Measurements from ENCODE around the gene TBX21.

Gene TBX21

DNA sequence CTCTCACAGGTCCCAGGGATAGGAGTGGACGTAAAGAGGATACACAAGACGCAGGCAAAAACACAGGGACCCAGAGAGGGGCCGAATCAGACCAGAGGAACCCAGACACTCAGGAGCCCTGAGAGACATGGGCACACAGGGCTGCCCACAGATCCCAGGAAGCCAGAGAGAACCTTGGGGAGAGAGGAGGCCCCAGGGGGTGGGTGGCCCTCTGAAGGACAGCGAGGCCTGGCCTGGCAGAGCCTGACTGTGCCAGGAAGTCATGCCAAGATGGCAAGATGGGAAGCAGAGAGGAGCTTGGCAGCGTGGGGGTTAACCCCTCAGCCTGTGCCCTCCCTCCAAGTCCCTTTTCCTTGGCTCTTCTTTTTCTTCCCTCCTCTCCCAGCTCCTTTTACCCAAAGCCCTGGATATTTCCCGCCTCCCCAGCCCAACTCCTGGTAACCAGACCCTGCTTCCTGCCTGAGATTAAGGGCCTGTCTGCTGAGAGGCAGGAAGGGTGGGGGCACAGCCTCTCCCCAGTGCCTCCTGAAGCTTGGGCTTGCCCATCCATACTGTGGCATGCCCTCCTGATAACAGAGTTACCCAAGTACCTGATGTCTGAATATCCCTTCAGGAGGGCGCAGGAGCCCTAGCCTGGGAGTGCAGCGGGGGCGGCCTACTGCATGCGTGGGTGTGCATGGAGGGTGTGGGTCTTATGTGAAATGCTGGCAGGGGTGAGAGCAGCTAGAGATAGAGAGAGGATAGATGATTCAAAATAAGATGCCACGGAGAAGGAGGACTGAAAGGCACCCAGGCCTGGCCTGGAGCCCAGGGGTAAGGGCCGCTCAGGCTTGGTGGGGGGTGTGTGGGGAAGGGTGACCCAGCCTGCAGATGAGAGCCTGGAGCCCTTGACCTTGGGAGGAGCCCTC is 6.0 kb upstream of the TBX21 start:
- no peak overlapping the region for H3K4me3 Mint-ChIP-seq
- no peaks in the 10 kb centered on the region for H3K9me3 Mint-ChIP-seq

DNA sequence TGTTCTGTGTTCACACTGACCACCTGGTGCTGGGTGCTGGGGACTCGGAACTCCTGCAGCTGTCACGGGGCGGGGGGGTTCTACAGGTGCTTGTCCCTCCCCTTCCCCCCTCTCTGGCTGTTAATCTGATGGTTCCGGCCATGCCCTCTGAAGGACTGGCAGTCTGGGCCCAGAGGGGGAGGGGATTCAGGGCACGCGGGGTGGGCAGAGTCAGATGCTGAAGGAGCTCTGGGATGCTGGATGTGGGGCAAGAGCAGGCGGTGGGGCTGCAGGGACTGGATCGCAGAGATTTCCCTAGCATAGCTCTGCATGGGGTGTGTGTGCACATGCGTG is 5.4 kb upstream of the TBX21 start:
- ATAC-seq (replicated peaks) (no peak), DNase-seq (no peak)
- H3K27me3 Mint-ChIP-seq: peaks cover 14 to 58% of the 10 kb centered on the region in 2 donors
- H3K27ac Mint-ChIP-seq: no peak overlapping the region
- no peaks in the 10 kb centered on the region for H3K9me3 Mint-ChIP-seq
- no peaks in the 10 kb centered on the region for H3K36me3 Mint-ChIP-seq
- peaks cover 19 to 29% of the 10 kb centered on the region in 2 donors for H3K4me1 Mint-ChIP-seq
- H3K4me3 Mint-ChIP-seq: no peak overlapping the region

More for the DNA sequence above, 6.0 kb upstream of the TBX21 start:
- Mint-ChIP-seq H3K36me3 (no peaks in the 10 kb centered on the region), H3K27me3 (peaks cover 14 to 54% of the 10 kb centered on the region in 2 donors), H3K27ac (no peak overlapping the region), H3K4me1 (peaks cover 15 to 27% of the 10 kb centered on the region in 2 donors)
- ATAC-seq (replicated peaks) (no peak), DNase-seq (no peak)

DNA sequence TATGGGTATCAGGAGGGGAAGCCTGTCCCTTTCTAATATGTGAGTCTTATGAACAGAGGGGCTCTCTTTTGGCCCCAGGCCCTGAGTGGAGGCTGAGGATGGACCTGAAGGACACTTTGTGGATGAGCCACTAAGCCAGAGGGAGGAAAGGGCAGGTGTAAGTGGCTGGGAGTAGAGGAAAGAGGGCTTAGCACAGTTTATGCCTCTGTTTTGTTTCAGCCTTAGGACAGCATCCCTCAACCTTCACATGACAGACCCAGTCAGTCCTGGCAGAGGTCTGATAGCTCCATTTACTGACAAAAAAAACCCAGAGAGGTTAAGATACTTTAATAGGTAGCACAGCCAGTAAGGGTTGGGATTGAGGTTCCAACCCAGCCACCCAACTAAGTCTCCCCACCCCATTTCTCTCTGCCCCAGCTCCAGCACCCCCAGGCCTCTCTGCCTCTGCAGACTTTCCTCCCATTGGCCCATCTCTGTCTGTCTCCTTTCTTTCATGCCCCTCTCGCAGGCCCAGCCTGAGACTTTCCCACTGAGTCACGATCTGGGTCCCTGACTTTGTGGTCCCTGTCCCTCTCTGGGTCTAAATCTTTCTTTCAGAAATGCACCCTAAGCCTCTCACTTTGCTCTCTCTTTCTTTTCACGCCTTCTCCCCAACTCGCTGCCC is 4.7 kb upstream of the TBX21 start:
- ATAC-seq (replicated peaks): no peak
- no peak overlapping the region for H3K4me3 Mint-ChIP-seq
- H3K4me1 Mint-ChIP-seq: peaks cover 23 to 34% of the 10 kb centered on the region in 2 donors
- H3K9me3 Mint-ChIP-seq: no peaks in the 10 kb centered on the region
- no peak overlapping the region for H3K27ac Mint-ChIP-seq
- no peak for DNase-seq
- no peaks in the 10 kb centered on the region for H3K36me3 Mint-ChIP-seq
- peaks cover 14 to 60% of the 10 kb centered on the region in 2 donors for H3K27me3 Mint-ChIP-seq

DNA sequence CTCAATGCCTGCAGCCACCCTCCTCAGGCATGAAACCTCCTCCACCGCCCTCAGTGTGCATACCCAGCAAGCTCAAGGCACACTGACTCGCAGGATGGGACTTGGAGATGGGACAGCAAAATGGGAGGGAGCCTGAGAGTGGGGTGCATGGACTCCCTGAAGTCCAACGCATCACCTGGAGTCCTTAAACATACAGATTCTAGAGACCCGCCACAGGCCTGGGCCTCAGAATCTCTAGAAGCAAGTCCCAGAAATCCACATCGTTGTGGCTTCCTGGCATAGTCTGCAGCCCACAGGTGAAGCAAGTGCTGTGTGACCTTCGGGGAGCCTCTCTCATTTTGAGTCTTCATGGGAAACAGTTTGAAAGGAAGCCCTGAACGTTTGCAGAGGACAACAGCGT is 3.6 kb upstream of the TBX21 start:
- H3K27me3 Mint-ChIP-seq: peaks cover 14 to 58% of the 10 kb centered on the region in 2 donors
- ATAC-seq (replicated peaks) (no peak), DNase-seq (no peak)
- no peak overlapping the region for H3K27ac Mint-ChIP-seq
- no peaks in the 10 kb centered on the region for H3K9me3 Mint-ChIP-seq
- H3K4me3 Mint-ChIP-seq: no peak overlapping the region
- peaks cover 30 to 43% of the 10 kb centered on the region in 2 donors for H3K4me1 Mint-ChIP-seq
- no peaks in the 10 kb centered on the region for H3K36me3 Mint-ChIP-seq

DNA sequence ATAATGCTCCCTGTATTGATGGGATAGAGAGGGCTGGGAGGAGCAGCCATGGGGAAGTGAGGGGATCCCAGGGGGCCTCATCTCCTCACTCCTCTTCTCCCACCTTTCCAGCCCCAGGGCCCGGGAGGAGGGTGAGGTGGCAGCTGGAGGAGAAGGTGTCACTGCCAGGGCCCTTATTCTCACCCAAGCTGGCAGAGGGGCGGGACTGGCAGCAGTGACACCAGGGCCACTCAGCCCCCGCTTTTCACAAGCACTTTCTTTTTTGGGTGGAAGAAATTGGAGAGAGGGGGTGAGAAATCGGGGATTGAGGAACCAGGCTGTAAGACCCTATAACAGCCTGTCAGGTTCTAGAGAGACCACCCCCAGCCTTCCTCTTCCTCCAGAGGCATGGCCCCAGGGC is 2.4 kb upstream of the TBX21 start:
- Mint-ChIP-seq H3K9me3 (no peaks in the 10 kb centered on the region), H3K36me3 (no peaks in the 10 kb centered on the region), H3K27me3 (peaks cover 12 to 46% of the 10 kb centered on the region in 2 donors), H3K4me1 (peaks cover 40 to 55% of the 10 kb centered on the region in 2 donors), H3K27ac (no peak overlapping the region), H3K4me3 (no peak overlapping the region)
- ATAC-seq (replicated peaks) (no peak), DNase-seq (no peak)

DNA sequence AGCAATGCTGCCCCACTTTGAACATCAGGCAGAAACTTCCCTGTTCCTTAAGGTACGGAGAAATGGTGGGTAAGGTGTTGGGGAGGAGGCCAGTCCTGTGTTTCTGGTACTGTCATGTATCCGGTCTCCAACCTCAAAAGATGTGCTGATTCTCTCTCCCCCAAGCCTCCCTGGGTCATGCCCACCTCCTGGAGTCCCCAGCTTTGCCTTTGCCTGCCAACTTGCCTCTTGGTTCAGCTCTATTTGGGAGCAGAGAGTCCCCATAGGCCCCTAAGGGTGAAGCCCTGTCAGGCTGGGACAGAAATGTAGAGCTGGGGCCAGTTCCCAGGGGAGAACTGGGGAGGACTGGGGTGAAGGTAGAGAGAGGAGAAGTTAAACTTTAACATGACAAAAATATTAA is 1.6 kb upstream of the TBX21 start:
- H3K9me3 Mint-ChIP-seq: no peaks in the 10 kb centered on the region
- no peak for ATAC-seq (replicated peaks)
- H3K36me3 Mint-ChIP-seq: no peaks in the 10 kb centered on the region
- DNase-seq: no peak
- no peak overlapping the region for H3K4me3 Mint-ChIP-seq
- peak overlapping the region; percentile 37 for H3K27ac Mint-ChIP-seq
- H3K27me3 Mint-ChIP-seq: peaks cover 5 to 41% of the 10 kb centered on the region in 2 donors
- peaks cover 44 to 60% of the 10 kb centered on the region in 2 donors for H3K4me1 Mint-ChIP-seq

DNA sequence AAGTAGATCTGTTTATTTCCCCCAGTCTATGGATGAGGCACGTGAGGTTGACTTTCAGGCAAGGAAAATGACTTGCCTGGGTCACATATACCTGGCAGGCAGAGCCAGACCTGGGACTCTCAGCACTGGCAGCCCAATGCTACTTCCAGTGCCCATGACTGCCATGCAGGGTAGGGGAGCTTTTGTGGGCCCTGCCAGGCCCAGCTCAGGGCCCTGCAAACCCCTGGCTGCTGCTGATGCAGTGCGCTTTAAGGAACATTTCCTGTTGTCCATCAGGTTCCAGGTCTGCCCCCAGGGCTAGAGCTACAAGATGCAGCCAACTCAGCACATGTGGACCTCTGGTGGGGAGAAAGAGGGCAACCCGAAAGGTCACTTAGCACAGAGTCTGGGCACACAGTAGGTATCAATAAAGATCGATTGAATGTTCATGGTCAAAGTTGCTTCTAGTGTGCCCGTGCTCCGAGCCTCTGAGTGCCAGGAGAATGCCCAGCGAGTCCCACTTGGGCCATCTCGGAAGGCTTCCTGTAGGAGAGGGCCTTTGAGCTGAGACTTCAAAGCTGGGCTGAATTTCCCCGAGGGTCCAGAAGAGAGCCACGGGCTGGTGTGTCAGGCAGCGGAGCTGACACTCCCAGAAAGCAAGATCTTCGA is 513 bp upstream of the TBX21 start:
- Mint-ChIP-seq H3K27ac (peak overlapping the region; percentile 51), H3K9me3 (no peaks in the 10 kb centered on the region), H3K4me1 (peaks cover 42 to 66% of the 10 kb centered on the region in 2 donors), H3K36me3 (no peaks in the 10 kb centered on the region), H3K4me3 (peak overlapping the region; percentile 71 to 79), H3K27me3 (peaks cover 0 to 31% of the 10 kb centered on the region in 2 donors)
- DNase-seq (no peak), ATAC-seq (replicated peaks) (no peak)

DNA sequence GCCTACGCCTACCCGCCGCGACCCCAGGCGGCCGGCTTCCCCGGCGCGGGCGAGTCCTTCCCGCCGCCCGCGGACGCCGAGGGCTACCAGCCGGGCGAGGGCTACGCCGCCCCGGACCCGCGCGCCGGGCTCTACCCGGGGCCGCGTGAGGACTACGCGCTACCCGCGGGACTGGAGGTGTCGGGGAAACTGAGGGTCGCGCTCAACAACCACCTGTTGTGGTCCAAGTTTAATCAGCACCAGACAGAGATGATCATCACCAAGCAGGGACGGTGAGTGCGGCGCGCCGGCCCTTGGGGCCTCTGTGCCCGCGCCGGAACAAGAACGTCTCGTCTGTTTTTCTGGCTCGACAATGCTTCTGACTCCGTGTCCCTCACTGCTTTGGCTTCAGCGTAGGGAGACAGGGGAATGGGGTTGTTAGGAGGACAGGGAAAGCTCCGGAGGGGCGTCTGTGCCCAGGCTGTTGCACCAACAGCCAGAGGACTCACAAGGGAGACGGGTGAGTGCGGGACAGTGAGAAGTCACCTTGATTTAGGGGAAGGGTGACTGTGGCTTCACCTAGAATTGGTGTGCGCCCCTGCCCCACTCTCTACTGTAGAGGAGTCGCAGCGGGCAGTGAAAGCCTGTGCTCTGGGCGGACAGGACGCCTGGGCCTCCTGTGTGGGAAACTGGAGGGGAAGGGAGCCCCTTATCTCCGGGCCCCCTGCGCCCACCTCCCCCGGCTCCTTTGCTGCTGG is 806 bp downstream of the TBX21 start:
- Mint-ChIP-seq H3K27ac (peak overlapping the region; percentile 78), H3K4me1 (peaks cover 42 to 61% of the 10 kb centered on the region in 2 donors), H3K4me3 (peak overlapping the region; percentile 71 to 93), H3K36me3 (no peaks in the 10 kb centered on the region), H3K9me3 (no peaks in the 10 kb centered on the region), H3K27me3 (peaks cover 0 to 18% of the 10 kb centered on the region in 2 donors)
- ATAC-seq (replicated peaks): peak; percentile 3 to 7
- no peak for DNase-seq

DNA sequence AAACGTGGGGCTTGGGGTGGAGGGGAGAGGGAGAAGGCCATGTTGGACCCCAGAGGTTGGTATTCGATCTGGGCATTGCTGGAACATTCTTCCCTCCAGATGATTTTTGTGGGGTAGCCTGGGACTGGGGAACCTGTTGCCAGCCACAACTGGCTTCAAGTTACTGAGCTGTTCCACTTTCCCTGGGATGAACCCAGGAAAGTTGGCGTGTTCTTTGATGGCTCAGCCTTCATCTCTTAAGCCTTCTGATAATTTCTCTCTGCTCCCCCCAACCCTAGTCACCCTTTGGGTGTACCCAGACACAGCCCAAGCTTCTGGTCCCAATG is 2.1 kb downstream of the TBX21 start:
- no peak for DNase-seq
- Mint-ChIP-seq H3K4me1 (peaks cover 44 to 66% of the 10 kb centered on the region in 2 donors), H3K4me3 (peak overlapping the region; percentile 62 to 93), H3K36me3 (no peaks in the 10 kb centered on the region), H3K27me3 (peaks cover 0 to 18% of the 10 kb centered on the region in 2 donors), H3K27ac (peak overlapping the region; percentile 78), H3K9me3 (no peaks in the 10 kb centered on the region)
- no peak for ATAC-seq (replicated peaks)

DNA sequence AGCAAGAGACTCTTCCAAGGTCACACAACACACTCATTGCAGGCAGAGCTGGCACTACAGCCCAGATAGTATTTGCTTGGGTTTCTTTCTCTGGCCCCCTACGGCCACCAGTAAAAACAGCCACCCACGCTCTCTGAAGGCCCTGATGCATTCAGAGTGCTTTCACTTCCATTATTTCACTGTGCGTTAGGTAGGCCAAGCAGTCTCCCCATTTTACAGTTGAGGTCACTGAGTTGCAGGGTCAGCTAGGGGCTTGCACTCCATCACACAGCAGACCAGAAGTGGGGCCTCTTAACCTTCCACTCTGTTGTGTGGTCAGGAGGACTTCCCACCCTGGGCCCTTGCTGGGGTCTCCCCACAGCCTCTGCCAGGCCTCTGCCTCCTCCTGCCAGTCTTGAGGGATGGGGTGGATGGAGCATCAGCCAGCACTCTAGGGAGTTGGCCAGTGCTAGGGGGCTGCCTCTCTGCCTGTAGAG is 2.5 kb downstream of the TBX21 start:
- Mint-ChIP-seq H3K4me3 (peak overlapping the region; percentile 62 to 93), H3K36me3 (no peaks in the 10 kb centered on the region), H3K9me3 (no peaks in the 10 kb centered on the region), H3K4me1 (peaks cover 44 to 66% of the 10 kb centered on the region in 2 donors), H3K27ac (peak overlapping the region; percentile 71), H3K27me3 (peaks cover 0 to 15% of the 10 kb centered on the region in 2 donors)
- DNase-seq: peak; percentile 64
- ATAC-seq (replicated peaks): peak; percentile 83 to 87

DNA sequence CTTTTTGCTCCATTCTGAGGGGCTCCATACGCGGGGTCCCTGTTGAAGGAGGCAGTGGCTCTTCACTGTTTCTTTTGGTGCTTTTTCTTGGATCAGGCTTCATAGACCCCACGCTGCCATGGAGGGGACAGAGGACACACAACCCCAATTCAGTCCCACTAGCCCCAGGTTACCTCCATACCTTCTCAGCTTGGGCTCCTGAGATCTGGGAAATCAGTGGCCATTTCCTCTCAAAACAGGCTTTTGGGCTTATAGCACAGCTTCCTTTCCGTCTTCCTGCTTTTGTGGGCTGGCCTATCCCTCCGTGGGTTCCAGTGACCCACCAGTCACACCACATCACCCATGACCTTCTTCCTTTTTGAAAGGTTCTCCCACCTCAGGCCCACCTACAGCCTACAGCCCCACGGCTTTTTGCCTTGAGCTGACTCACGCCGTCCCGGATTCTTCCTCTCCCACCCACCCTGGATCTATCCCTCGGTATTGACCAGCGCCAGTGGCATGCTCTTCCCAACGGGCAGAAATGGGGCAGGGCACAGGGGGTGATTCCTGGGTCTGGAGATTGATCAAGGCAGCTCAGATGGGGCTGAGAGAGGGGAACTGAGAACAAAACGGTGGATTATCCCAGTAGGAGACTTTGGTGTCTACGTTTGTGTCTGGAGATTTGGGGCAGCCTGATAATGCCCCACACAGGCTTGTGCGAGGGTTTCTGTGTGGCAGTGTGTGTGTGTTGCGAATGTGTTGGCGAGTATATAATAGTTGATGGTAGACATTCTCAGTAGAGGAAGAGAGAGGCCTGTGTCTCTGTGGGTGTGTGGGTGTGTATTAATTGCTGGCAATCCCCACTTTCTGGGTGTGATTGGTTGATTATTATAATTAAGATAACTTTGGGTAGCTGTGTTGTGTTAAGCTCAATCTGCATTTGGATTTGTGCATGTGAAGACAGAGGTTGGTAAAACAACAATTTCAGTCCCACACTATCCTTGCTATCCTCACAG is 3.8 kb downstream of the TBX21 start:
- H3K27me3 Mint-ChIP-seq: peaks cover 0 to 13% of the 10 kb centered on the region in 2 donors
- no peaks in the 10 kb centered on the region for H3K36me3 Mint-ChIP-seq
- H3K27ac Mint-ChIP-seq: peak overlapping the region; percentile 16
- DNase-seq (no peak), ATAC-seq (replicated peaks) (no peak)
- no peak overlapping the region for H3K4me3 Mint-ChIP-seq
- H3K4me1 Mint-ChIP-seq: peaks cover 49 to 67% of the 10 kb centered on the region in 2 donors
- H3K9me3 Mint-ChIP-seq: no peaks in the 10 kb centered on the region

DNA sequence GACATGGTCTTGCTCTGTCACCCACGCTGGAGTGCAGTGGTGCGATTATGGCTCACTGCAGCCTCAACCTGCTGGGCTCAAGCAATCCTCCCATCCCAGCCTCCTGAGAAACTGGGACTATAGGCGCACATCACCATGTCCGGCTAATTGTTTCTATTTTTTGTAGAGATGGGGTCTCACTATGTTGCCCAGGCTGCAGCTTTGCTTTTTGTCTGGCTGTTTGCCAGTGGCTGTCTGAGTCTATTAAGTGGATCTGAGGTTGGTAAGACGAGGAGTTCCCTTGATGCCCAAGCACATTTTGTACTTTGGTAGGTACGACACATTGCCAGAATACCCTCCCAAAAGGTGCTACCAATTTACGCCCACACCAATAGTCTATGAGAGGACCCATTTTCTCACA is 5.1 kb downstream of the TBX21 start:
- H3K4me3 Mint-ChIP-seq: no peak overlapping the region

DNA sequence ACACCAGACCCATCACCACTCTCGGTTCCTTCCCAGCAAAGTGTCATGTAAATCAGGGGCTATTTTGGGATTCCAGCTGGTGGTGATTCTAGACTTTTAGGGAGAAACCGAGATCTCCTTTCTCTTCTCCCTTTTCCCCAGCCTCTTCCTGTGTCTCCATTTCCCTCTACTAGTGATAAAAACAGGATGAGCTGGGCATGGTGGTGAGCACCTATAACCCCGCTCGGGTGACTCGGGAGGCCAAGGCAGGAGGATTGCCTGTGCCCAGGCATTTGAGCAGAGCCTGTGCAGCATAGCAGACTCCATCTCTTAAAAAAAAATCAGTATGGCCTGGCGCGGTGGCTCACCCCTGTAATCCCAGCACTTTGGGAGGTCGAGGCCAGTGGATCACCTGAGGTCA is 6.1 kb downstream of the TBX21 start:
- Mint-ChIP-seq H3K27me3 (peaks cover under 1 to 13% of the 10 kb centered on the region in 2 donors), H3K4me3 (no peak overlapping the region), H3K36me3 (no peaks in the 10 kb centered on the region), H3K4me1 (peaks cover 43 to 56% of the 10 kb centered on the region in 2 donors), H3K9me3 (no peaks in the 10 kb centered on the region), H3K27ac (no peak overlapping the region)
- ATAC-seq (replicated peaks): no peak
- DNase-seq: no peak

More for the DNA sequence above, 5.1 kb downstream of the TBX21 start:
- Mint-ChIP-seq H3K36me3 (no peaks in the 10 kb centered on the region), H3K4me1 (peaks cover 47 to 62% of the 10 kb centered on the region in 2 donors), H3K9me3 (no peaks in the 10 kb centered on the region), H3K27ac (no peak overlapping the region), H3K27me3 (peaks cover 0 to 7% of the 10 kb centered on the region in 2 donors)
- DNase-seq (no peak), ATAC-seq (replicated peaks) (no peak)

All from stimulated activated naive B cell treated with anti-CD40 and anti-IgM and Interleukin-4, amounts not matched to agents 10 μg/mL and 1 μg/mL and 100 μg/mL, for 72 hours (primary cell).